ENCODE results near the gene INPP4B.

GRCh38 chr4:142393127-142393526, 453.0 kb downstream of the INPP4B start:
- TF ChIP-seq CTCF (conservative IDR thresholded peaks at IDR 0.05) (no peak), EZH2 (IDR thresholded peaks at IDR 0.05; ENCODE audit: low read depth) (no peak)
